SK-N-MC (cell line): ENCODE results near the gene DPF3.

Source experiments
- EZH2 ChIP-seq: fragments of 200-600 bp; sonication (generic); IDR thresholded peaks from one replicate; pipeline ENCODE4 v1.6.1; 2017; ENCODE audit warnings: antibody characterized with exemption
- FOXP2 ChIP-seq: optimal IDR thresholded peaks from 2 replicates; pipeline ENCODE3; 2011; ENCODE audit warnings: mild to moderate bottlenecking, moderate library complexity; ENCODE audit not compliant: insufficient read depth; ENCODE audit errors: extremely low read length, control extremely low read depth
- POLR2AphosphoS5 ChIP-seq: IDR thresholded peaks from 2 replicates; pipeline ENCODE4 v1.6.1; 2012; ENCODE audit warnings: mild to moderate bottlenecking, low read depth, low read length, borderline replicate concordance

DNA sequence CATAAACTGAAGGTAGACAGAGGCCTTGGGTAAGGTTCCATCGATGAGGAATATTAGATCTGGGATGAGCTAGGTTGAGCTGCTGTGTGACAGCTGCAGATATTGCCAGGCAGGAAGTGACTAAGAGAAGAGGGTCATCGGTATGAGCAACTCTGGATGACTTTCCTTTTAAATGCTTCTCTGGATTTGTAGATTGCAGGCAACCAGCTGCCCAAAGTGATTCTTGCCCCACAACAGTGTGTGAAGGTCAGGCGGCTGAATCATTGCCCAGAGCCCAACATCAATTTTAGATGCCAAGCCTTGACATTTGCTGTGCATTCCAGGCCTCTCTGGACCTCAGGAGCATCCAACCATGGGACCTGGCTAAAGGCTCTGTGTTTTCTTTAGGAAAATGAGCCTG is 255.9 kb downstream of the DPF3 start:
- TF ChIP-seq POLR2AphosphoS5 (no peak), EZH2 (no peak), FOXP2 (no peak)
